ENCODE data around the gene ADAMTS16. TPM values are rescaled to one million over a fixed set of nuclear protein-coding genes. Genes with fewer than 3 reads are reported as not detected.
A peak's percentile ranks its signal among the peaks of the same experiment; 100 is the strongest.

Gene ADAMTS16
- total and polyA plus RNA-seq, 2 experiments from 2014 or later = 2.8 to 15.4 TPM

DNA sequence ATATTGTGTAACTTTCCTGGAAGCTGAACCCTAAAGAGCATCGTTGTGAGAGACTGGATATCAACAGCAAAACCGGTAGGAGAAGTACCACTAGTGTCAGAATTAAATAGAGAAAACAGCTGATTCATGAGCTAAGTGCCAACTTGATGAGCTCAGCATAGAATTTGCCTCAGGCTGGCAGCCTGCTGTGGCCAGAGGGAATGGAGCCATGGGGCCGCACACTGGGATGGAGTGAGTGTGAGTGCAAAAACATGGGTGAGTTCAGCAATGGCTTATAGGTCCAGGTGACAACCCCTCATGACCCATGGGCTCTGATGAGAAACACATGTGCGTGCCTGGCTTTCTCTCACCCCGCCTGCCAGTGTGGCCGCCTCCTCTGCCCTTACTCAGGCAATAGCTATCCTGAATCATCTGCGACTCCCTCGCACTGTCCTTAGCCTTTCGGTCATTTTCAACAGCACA, 25.4 kb downstream of the ADAMTS16 start:
- Histone ChIP-seq H3K27me3 (ENCODE audit: insufficient read depth) (no peaks in the 10 kb centered on the region), H3K4me1 (ENCODE audit: insufficient read depth) (no peaks in the 10 kb centered on the region), H3F3A (replicated peaks; ENCODE audit: low read depth) (no peaks in the 10 kb centered on the region), H3K4me2 (no peak overlapping the region), H2AFZ (no peak overlapping the region), H3K9me2 (ENCODE audit: insufficient read depth) (peaks cover 13% of the 10 kb centered on the region; the same call in 1 of the 2 replicates), H3K4me3 (no peak overlapping the region), H4K20me1 (replicated peaks; ENCODE audit: insufficient read depth) (no peaks in the 10 kb centered on the region), H3K79me2 (replicated peaks; ENCODE audit: insufficient read depth) (peaks cover 16% of the 10 kb centered on the region), H3K27ac (ENCODE audit: low read depth) (no peak overlapping the region), H3K36me3 (ENCODE audit: insufficient read depth) (no peaks in the 10 kb centered on the region)
- Mint-ChIP-seq H3K4me1 (no peaks in the 10 kb centered on the region; the same call in 2 of the 3 replicates), H3K9me3 (no peaks in the 10 kb centered on the region), H3K27me3 (ENCODE audit: insufficient read depth, low read depth, poor library complexity) (peaks cover 2% of the 10 kb centered on the region), H3K36me3 (ENCODE audit: low read depth) (no peaks in the 10 kb centered on the region), H3K27ac (no peak overlapping the region), H3K4me3 (no peak overlapping the region)
- DNase-seq (ENCODE audit: low spot score) (no peak), ATAC-seq (peak; percentile 38; the same call in 2 of the 3 replicates)
- TF ChIP-seq CREB1 (CRISPR knock-in tag; IDR thresholded peaks at IDR 0.05; ENCODE audit: low read depth) (no peak), EZH2phosphoT487 (IDR thresholded peaks at IDR 0.05; ENCODE audit: unreplicated experiment) (no peak), ZNF114 (CRISPR knock-in tag; IDR thresholded peaks at IDR 0.05) (no peak), EZH2 (IDR thresholded peaks at IDR 0.05; ENCODE audit: low read depth, unreplicated experiment) (no peak), STAT1 (IDR thresholded peaks at IDR 0.05; ENCODE audit: unreplicated experiment) (no peak)
- TF ChIP-seq, protein P1, sequence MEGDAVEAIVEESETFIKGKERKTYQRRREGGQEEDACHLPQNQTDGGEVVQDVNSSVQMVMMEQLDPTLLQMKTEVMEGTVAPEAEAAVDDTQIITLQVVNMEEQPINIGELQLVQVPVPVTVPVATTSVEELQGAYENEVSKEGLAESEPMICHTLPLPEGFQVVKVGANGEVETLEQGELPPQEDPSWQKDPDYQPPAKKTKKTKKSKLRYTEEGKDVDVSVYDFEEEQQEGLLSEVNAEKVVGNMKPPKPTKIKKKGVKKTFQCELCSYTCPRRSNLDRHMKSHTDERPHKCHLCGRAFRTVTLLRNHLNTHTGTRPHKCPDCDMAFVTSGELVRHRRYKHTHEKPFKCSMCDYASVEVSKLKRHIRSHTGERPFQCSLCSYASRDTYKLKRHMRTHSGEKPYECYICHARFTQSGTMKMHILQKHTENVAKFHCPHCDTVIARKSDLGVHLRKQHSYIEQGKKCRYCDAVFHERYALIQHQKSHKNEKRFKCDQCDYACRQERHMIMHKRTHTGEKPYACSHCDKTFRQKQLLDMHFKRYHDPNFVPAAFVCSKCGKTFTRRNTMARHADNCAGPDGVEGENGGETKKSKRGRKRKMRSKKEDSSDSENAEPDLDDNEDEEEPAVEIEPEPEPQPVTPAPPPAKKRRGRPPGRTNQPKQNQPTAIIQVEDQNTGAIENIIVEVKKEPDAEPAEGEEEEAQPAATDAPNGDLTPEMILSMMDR (conservative IDR thresholded peaks at IDR 0.05; ENCODE audit: low read depth in 2 of 2) = no peak
- TF ChIP-seq, protein P2, sequence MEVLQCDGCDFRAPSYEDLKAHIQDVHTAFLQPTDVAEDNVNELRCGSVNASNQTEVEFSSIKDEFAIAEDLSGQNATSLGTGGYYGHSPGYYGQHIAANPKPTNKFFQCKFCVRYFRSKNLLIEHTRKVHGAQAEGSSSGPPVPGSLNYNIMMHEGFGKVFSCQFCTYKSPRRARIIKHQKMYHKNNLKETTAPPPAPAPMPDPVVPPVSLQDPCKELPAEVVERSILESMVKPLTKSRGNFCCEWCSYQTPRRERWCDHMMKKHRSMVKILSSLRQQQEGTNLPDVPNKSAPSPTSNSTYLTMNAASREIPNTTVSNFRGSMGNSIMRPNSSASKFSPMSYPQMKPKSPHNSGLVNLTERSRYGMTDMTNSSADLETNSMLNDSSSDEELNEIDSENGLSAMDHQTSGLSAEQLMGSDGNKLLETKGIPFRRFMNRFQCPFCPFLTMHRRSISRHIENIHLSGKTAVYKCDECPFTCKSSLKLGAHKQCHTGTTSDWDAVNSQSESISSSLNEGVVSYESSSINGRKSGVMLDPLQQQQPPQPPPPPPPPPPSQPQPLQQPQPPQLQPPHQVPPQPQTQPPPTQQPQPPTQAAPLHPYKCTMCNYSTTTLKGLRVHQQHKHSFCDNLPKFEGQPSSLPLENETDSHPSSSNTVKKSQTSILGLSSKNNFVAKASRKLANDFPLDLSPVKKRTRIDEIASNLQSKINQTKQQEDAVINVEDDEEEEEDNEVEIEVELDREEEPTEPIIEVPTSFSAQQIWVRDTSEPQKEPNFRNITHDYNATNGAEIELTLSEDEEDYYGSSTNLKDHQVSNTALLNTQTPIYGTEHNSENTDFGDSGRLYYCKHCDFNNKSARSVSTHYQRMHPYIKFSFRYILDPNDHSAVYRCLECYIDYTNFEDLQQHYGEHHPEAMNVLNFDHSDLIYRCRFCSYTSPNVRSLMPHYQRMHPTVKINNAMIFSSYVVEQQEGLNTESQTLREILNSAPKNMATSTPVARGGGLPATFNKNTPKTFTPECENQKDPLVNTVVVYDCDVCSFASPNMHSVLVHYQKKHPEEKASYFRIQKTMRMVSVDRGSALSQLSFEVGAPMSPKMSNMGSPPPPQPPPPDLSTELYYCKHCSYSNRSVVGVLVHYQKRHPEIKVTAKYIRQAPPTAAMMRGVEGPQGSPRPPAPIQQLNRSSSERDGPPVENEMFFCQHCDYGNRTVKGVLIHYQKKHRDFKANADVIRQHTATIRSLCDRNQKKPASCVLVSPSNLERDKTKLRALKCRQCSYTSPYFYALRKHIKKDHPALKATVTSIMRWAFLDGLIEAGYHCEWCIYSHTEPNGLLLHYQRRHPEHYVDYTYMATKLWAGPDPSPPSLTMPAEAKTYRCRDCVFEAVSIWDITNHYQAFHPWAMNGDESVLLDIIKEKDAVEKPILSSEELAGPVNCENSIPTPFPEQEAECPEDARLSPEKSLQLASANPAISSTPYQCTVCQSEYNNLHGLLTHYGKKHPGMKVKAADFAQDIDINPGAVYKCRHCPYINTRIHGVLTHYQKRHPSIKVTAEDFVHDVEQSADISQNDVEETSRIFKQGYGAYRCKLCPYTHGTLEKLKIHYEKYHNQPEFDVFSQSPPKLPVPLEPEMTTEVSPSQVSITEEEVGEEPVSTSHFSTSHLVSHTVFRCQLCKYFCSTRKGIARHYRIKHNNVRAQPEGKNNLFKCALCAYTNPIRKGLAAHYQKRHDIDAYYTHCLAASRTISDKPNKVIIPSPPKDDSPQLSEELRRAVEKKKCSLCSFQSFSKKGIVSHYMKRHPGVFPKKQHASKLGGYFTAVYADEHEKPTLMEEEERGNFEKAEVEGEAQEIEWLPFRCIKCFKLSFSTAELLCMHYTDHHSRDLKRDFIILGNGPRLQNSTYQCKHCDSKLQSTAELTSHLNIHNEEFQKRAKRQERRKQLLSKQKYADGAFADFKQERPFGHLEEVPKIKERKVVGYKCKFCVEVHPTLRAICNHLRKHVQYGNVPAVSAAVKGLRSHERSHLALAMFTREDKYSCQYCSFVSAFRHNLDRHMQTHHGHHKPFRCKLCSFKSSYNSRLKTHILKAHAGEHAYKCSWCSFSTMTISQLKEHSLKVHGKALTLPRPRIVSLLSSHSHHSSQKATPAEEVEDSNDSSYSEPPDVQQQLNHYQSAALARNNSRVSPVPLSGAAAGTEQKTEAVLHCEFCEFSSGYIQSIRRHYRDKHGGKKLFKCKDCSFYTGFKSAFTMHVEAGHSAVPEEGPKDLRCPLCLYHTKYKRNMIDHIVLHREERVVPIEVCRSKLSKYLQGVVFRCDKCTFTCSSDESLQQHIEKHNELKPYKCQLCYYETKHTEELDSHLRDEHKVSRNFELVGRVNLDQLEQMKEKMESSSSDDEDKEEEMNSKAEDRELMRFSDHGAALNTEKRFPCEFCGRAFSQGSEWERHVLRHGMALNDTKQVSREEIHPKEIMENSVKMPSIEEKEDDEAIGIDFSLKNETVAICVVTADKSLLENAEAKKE (CRISPR knock-in tag; IDR thresholded peaks at IDR 0.05) = no peak
